ENCODE data around the gene OR2V1.
"Not testable (repeated sequence)": the region's sequence is repeated elsewhere in the genome, so short reads cannot be mapped to it uniquely, and the experiment has no call there.

The OR2V1 gene

GRCh38 chr5:181133083-181133482, 2.1 kb upstream of the OR2V1 start:
- TF ChIP-seq PKNOX1 (IDR thresholded peaks at IDR 0.05) (no peak), ZNF384 (IDR thresholded peaks at IDR 0.05) (no peak), HDGF (IDR thresholded peaks at IDR 0.05; ENCODE audit: borderline replicate concordance) (no peak), CTBP1 (IDR thresholded peaks at IDR 0.05; ENCODE audit: borderline replicate concordance) (no peak), ARNT (IDR thresholded peaks at IDR 0.05) (no peak), TARDBP (IDR thresholded peaks at IDR 0.05) (no peak), FOXA1 (IDR thresholded peaks at IDR 0.05) (no peak), SP1 (IDR thresholded peaks at IDR 0.05) (no peak), FOXM1 (IDR thresholded peaks at IDR 0.05; ENCODE audit: borderline replicate concordance) (no peak), BHLHE40 (IDR thresholded peaks at IDR 0.05; ENCODE audit: borderline replicate concordance) (no peak)
- CTCF ChIA-PET: no interaction called here
- DNase-seq (ENCODE audit: extremely low spot score): no peak
- POLR2A ChIA-PET: no interaction called here

- ChIA-PET CTCF (no interaction called here), POLR2A (no interaction called here)
- TF ChIP-seq FOXK2 (IDR thresholded peaks at IDR 0.05): no peak
- no peak for TF ChIP-seq ZNF384 (IDR thresholded peaks at IDR 0.05)
- no peak for TF ChIP-seq FOXM1 (IDR thresholded peaks at IDR 0.05; ENCODE audit: borderline replicate concordance)
- TF ChIP-seq TARDBP (IDR thresholded peaks at IDR 0.05): no peak
- no peak for TF ChIP-seq BHLHE40 (IDR thresholded peaks at IDR 0.05; ENCODE audit: borderline replicate concordance)
- no peak for TF ChIP-seq ELF4 (IDR thresholded peaks at IDR 0.05)
- no peak for TF ChIP-seq ARNT (IDR thresholded peaks at IDR 0.05)
- TF ChIP-seq CTBP1 (IDR thresholded peaks at IDR 0.05; ENCODE audit: borderline replicate concordance): no peak
- no peak for TF ChIP-seq PKNOX1 (IDR thresholded peaks at IDR 0.05)
- no peak for TF ChIP-seq HDGF (IDR thresholded peaks at IDR 0.05; ENCODE audit: borderline replicate concordance)
- TF ChIP-seq FOXA1 (IDR thresholded peaks at IDR 0.05): no peak
- TF ChIP-seq SP1 (IDR thresholded peaks at IDR 0.05): no peak
- no peak for TF ChIP-seq L3MBTL2 (conservative IDR thresholded peaks at IDR 0.05)
- TF ChIP-seq NFRKB (IDR thresholded peaks at IDR 0.05): no peak
- no peak for TF ChIP-seq SUZ12 (IDR thresholded peaks at IDR 0.05)
- TF ChIP-seq LEF1 (IDR thresholded peaks at IDR 0.05; ENCODE audit: borderline replicate concordance): no peak
- DNase-seq (ENCODE audit: extremely low spot score): no peak
Observed at GRCh38 chr5:181131514-181131913, 545 bp upstream of the OR2V1 start.

GRCh38 chr5:181130081-181130480, 888 bp downstream of the OR2V1 start:
- CTCF ChIA-PET; DNase-seq (ENCODE audit: extremely low spot score); POLR2A ChIA-PET: not testable (repeated sequence)

- CTCF ChIA-PET: interaction anchor here (1.4 kb wide), 1 partner anchor 8 kb away, joined by 4 read pairs; no protein-coding TSS in a partner anchor
- POLR2A ChIA-PET: no interaction called here
- no peak for TF ChIP-seq PKNOX1 (IDR thresholded peaks at IDR 0.05)
- TF ChIP-seq SUZ12 (IDR thresholded peaks at IDR 0.05): no peak
- TF ChIP-seq ARNT (IDR thresholded peaks at IDR 0.05): no peak
- no peak for TF ChIP-seq FOXM1 (IDR thresholded peaks at IDR 0.05; ENCODE audit: borderline replicate concordance)
- no peak for TF ChIP-seq HDGF (IDR thresholded peaks at IDR 0.05; ENCODE audit: borderline replicate concordance)
- TF ChIP-seq LEF1 (IDR thresholded peaks at IDR 0.05; ENCODE audit: borderline replicate concordance): no peak
- no peak for TF ChIP-seq L3MBTL2 (conservative IDR thresholded peaks at IDR 0.05)
- TF ChIP-seq FOXA1 (IDR thresholded peaks at IDR 0.05): no peak
- no peak for TF ChIP-seq ZNF384 (IDR thresholded peaks at IDR 0.05)
- TF ChIP-seq ELF4 (IDR thresholded peaks at IDR 0.05): no peak
- no peak for TF ChIP-seq CTBP1 (IDR thresholded peaks at IDR 0.05; ENCODE audit: borderline replicate concordance)
- no peak for DNase-seq (ENCODE audit: extremely low spot score)
Observed at GRCh38 chr5:181129601-181130000, 1.4 kb downstream of the OR2V1 start.

GRCh38 chr5:181127907-181128626, 2.9 kb downstream of the OR2V1 start:
- no peak for TF ChIP-seq CTBP1 (IDR thresholded peaks at IDR 0.05; ENCODE audit: borderline replicate concordance)
- no peak for TF ChIP-seq HDGF (IDR thresholded peaks at IDR 0.05; ENCODE audit: borderline replicate concordance)
- no peak for TF ChIP-seq NFRKB (IDR thresholded peaks at IDR 0.05)
- TF ChIP-seq SP1 (IDR thresholded peaks at IDR 0.05): no peak
- no peak for TF ChIP-seq PKNOX1 (IDR thresholded peaks at IDR 0.05)
- TF ChIP-seq SUZ12 (IDR thresholded peaks at IDR 0.05): no peak
- no peak for TF ChIP-seq ARNT (IDR thresholded peaks at IDR 0.05)
- TF ChIP-seq ZNF384 (IDR thresholded peaks at IDR 0.05): no peak
- TF ChIP-seq FOXK2 (IDR thresholded peaks at IDR 0.05): no peak
- no peak for TF ChIP-seq TARDBP (IDR thresholded peaks at IDR 0.05)
- TF ChIP-seq FOXA1 (IDR thresholded peaks at IDR 0.05): no peak
- no peak for TF ChIP-seq ELF4 (IDR thresholded peaks at IDR 0.05)
- no peak for TF ChIP-seq LEF1 (IDR thresholded peaks at IDR 0.05; ENCODE audit: borderline replicate concordance)
- CTCF ChIA-PET: interaction anchor here (1.4 kb wide), 1 partner anchor 10 kb away, joined by 4 read pairs; no protein-coding TSS in a partner anchor
- DNase-seq (ENCODE audit: extremely low spot score): no peak
- POLR2A ChIA-PET: no interaction called here

- POLR2A ChIA-PET: no interaction called here
- CTCF ChIA-PET: no interaction called here
- no peak for TF ChIP-seq L3MBTL2 (conservative IDR thresholded peaks at IDR 0.05)
- no peak for TF ChIP-seq ARNT (IDR thresholded peaks at IDR 0.05)
- TF ChIP-seq FOXA1 (IDR thresholded peaks at IDR 0.05): no peak
- TF ChIP-seq LEF1 (IDR thresholded peaks at IDR 0.05; ENCODE audit: borderline replicate concordance): no peak
- TF ChIP-seq ELF4 (IDR thresholded peaks at IDR 0.05): no peak
- TF ChIP-seq CTBP1 (IDR thresholded peaks at IDR 0.05; ENCODE audit: borderline replicate concordance): no peak
- no peak for TF ChIP-seq BHLHE40 (IDR thresholded peaks at IDR 0.05; ENCODE audit: borderline replicate concordance)
- no peak for TF ChIP-seq FOXK2 (IDR thresholded peaks at IDR 0.05)
- TF ChIP-seq HDGF (IDR thresholded peaks at IDR 0.05; ENCODE audit: borderline replicate concordance): no peak
- TF ChIP-seq ZNF384 (IDR thresholded peaks at IDR 0.05): no peak
- TF ChIP-seq SUZ12 (IDR thresholded peaks at IDR 0.05): no peak
- TF ChIP-seq SP1 (IDR thresholded peaks at IDR 0.05): no peak
- no peak for TF ChIP-seq TARDBP (IDR thresholded peaks at IDR 0.05)
- TF ChIP-seq FOXM1 (IDR thresholded peaks at IDR 0.05; ENCODE audit: borderline replicate concordance): no peak
- TF ChIP-seq NFRKB (IDR thresholded peaks at IDR 0.05): no peak
- no peak for DNase-seq (ENCODE audit: extremely low spot score)
Observed at GRCh38 chr5:181127456-181127855, 3.5 kb downstream of the OR2V1 start.
